ENCODE results near the gene SEC61A2. TPM values are rescaled to one million over a fixed set of nuclear protein-coding genes. Genes with fewer than 3 reads are reported as not detected.

Gene SEC61A2
- total and polyA plus RNA-seq, 2 of the 8 experiments (the other 6 are each of a cell fraction or from before 2014, with no cell fraction given) = 18.2 to 19.2 TPM

GRCh38 chr10:12189426-12189825, 59.9 kb downstream of the SEC61A2 start:
- FAIRE-seq (no peak), DNase-seq (ENCODE audit: low read depth in 1 of 2, low spot score in 2 of 2) (no peak)
- no peak overlapping the region for H2AFZ ChIP-seq (ENCODE audit: low read length)
- H2BK15ac ChIP-seq (ENCODE audit: low read length) = no peak overlapping the region
- H3K4me2 ChIP-seq (ENCODE audit: insufficient read depth in 1 of 2, low read depth in 2 of 2, low read length in 2 of 2) = no peak overlapping the region
- H3K56ac ChIP-seq (replicated peaks; ENCODE audit: insufficient read length, low read depth, low read length) = no peak overlapping the region
- no peak for TF ChIP-seq TBP (IDR thresholded peaks at IDR 0.05; ENCODE audit: low read depth, low read length)
- TF ChIP-seq KDM5A (IDR thresholded peaks at IDR 0.05; ENCODE audit: low read length) = no peak
- no peak for TF ChIP-seq POLR2A (IDR thresholded peaks at IDR 0.05; ENCODE audit: control extremely low read depth in 1 of 2, low read depth in 2 of 2, low read length in 2 of 2)
- TF ChIP-seq NANOG (IDR thresholded peaks at IDR 0.05; ENCODE audit: insufficient read depth, low read depth, low read length, poor library complexity, severe bottlenecking) = no peak
- no peak for TF ChIP-seq RNF2 (IDR thresholded peaks at IDR 0.05; ENCODE audit: borderline replicate concordance, low read depth, low read length, missing control alignments, poor library complexity, severe bottlenecking)
- TF ChIP-seq MAFK (IDR thresholded peaks at IDR 0.05; ENCODE audit: low read depth, low read length) = no peak
- no peak for TF ChIP-seq TAF1 (IDR thresholded peaks at IDR 0.05; ENCODE audit: low read depth, low read length)
- TF ChIP-seq JUND (IDR thresholded peaks at IDR 0.05; ENCODE audit: low read length) = no peak
- TF ChIP-seq GABPA (IDR thresholded peaks at IDR 0.05; ENCODE audit: borderline replicate concordance, insufficient read depth, low read length) = no peak
- no peak for TF ChIP-seq CHD1 (IDR thresholded peaks at IDR 0.05; ENCODE audit: low read depth, low read length)
- TF ChIP-seq TEAD4 (IDR thresholded peaks at IDR 0.05; ENCODE audit: low read depth, low read length) = no peak
- TF ChIP-seq TAF7 (optimal IDR thresholded peaks at IDR 0.05; ENCODE audit: borderline replicate concordance, low read depth, low read length) = no peak
- TF ChIP-seq SRF (IDR thresholded peaks at IDR 0.05; ENCODE audit: low read depth, low read length) = no peak
- no peak for TF ChIP-seq GTF2F1 (IDR thresholded peaks at IDR 0.05; ENCODE audit: borderline replicate concordance, low read depth, low read length)
- no peak overlapping the region for H4K5ac ChIP-seq (ENCODE audit: insufficient read length, low read depth, low read length)
- H3K23ac ChIP-seq (ENCODE audit: insufficient read length) = no peak overlapping the region
- WGBS, 2 experiments (ENCODE audit: extremely low coverage in 1 of 2, insufficient coverage in 1 of 2, insufficient read length in 1 of 2, insufficient replicate concordance in 2 of 2, low coverage in 1 of 2, low lambda C conversion rate in 2 of 2, missing lambda C conversion rate in 1 of 2) = 98% methylated on average over 10 of the region's 10 CpGs; no CpG with 5 or more reads in 1 of the 2 experiments
- no peak overlapping the region for H2BK20ac ChIP-seq (ENCODE audit: low read length)
- peaks cover 7 to 31% (median 13%) of the 10 kb centered on the region in 4 experiments for H3K36me3 ChIP-seq (ENCODE audit: control insufficient read depth in 2 of 4, insufficient read depth in 4 of 4, low read length in 3 of 4)
- no peak overlapping the region for H3K18ac ChIP-seq (ENCODE audit: extremely low read depth, low read length)
- POLR2A ChIA-PET (ENCODE audit: partially characterized antibody) = interaction anchor here (0.6 to 1.3 kb wide), 5 partner anchors 9 to 284 kb away, joined by 3 read pairs; no protein-coding TSS in a partner anchor
- H3K9me3 ChIP-seq (ENCODE audit: insufficient read depth in 2 of 2, low read depth in 1 of 2, low read length in 1 of 2) = no peaks in the 10 kb centered on the region
- peaks cover 2% of the 10 kb centered on the region; the same call in 1 of the 2 replicates for H3K79me1 ChIP-seq (ENCODE audit: low read depth, low read length)
- no peak overlapping the region for H4K8ac ChIP-seq (ENCODE audit: extremely low read depth, insufficient read depth, low read length)
- H2BK120ac ChIP-seq (replicated peaks; ENCODE audit: low read depth, low read length) = no peak overlapping the region
- no peaks in the 10 kb centered on the region for H3K23me2 ChIP-seq (ENCODE audit: low read depth, low read length)
- CTCF ChIA-PET (ENCODE audit: partially characterized antibody) = interaction anchor here (0.6 kb wide), 1 partner anchor 72 kb away, joined by 3 read pairs; no protein-coding TSS in a partner anchor
- no peak overlapping the region for H2BK5ac ChIP-seq (ENCODE audit: low read depth, low read length)
- H3K4ac ChIP-seq (replicated peaks; ENCODE audit: insufficient read length, low read depth, low read length) = no peak overlapping the region
- H3K9ac ChIP-seq (replicated peaks in 1 of 4; ENCODE audit: extremely low read depth in 1 of 4, low read depth in 3 of 4, low read length in 3 of 4) = no peak overlapping the region
- no peak overlapping the region for H3K4me3 ChIP-seq (ENCODE audit: extremely low read depth in 1 of 4, insufficient read depth in 2 of 4, low read depth in 3 of 4, low read length in 4 of 4)
- H3K27ac ChIP-seq (ENCODE audit: low read depth, low read length) = no peak overlapping the region
- peaks cover 9 to 58% of the 10 kb centered on the region in 2 experiments for H3K79me2 ChIP-seq (ENCODE audit: control insufficient read depth in 1 of 2, insufficient read depth in 2 of 2, low read length in 2 of 2)
- H3K4me1 ChIP-seq (replicated peaks in 1 of 4; ENCODE audit: control insufficient read depth in 3 of 4, insufficient read depth in 4 of 4, low read length in 3 of 4) = peaks cover 0 to 1% (median 0%) of the 10 kb centered on the region in 4 experiments; a peak in 2 of 7 replicates
- H2BK12ac ChIP-seq (ENCODE audit: low read depth, low read length) = no peak overlapping the region
- H3K14ac ChIP-seq (ENCODE audit: insufficient read length) = no peak overlapping the region
- H3K27me3 ChIP-seq (replicated peaks in 1 of 4; ENCODE audit: control insufficient read depth in 3 of 4, extremely low read depth in 1 of 4, insufficient read depth in 3 of 4, low read length in 3 of 4) = no peaks in the 10 kb centered on the region
- H4K91ac ChIP-seq (replicated peaks; ENCODE audit: insufficient read length, low read length) = no peak overlapping the region
- H4K20me1 ChIP-seq (replicated peaks in 1 of 2; ENCODE audit: control insufficient read depth in 1 of 2, insufficient read depth in 2 of 2, low read length in 2 of 2) = peaks cover 0 to 4% of the 10 kb centered on the region in 2 experiments
- H2AK5ac ChIP-seq (ENCODE audit: low read depth, low read length) = no peak overlapping the region

Data from H1 (cell line).